ENCODE results near the gene NAIF1. TPM values are rescaled to one million over a fixed set of nuclear protein-coding genes. Genes with fewer than 3 reads are reported as not detected.
A peak's percentile ranks its signal among the peaks of the same experiment; 100 is the strongest.

The NAIF1 gene
- total RNA-seq, 4 donors from 2014 or later: 6.3 to 8.8 (median 7.8) TPM

GRCh38 chr9:128107468-128108268, 40.5 kb upstream of the NAIF1 start:
- Histone ChIP-seq H3K4me3 (no peak overlapping the region), H3K27me3 (no peaks in the 10 kb centered on the region), H3K4me1 (peaks cover 0 to 25% (median 0%) of the 10 kb centered on the region in 3 donors), H3K36me3 (peaks cover 27 to 76% (median 54%) of the 10 kb centered on the region in 3 donors), H3K9me3 (no peaks in the 10 kb centered on the region), H3K27ac (peak overlapping the region in 1 of 4 donors; percentile 38)
- intact Hi-C loops (cut with DNase I): loop anchor here (10.0 kb wide), 1 partner anchor 163 kb away; no protein-coding TSS in a partner anchor
- 79 to 93% methylated on average over 2 to 9 of the region's 18 CpGs for WGBS, 2 donors
- no peak for DNase-seq
- TF ChIP-seq POLR2A (IDR thresholded peaks at IDR 0.05): no peak
- TF ChIP-seq CTCF (IDR thresholded peaks at IDR 0.05): no peak

GRCh38 chr9:128106940-128107467, 39.9 kb upstream of the NAIF1 start:
- no peak for DNase-seq
- WGBS, 2 donors: no CpG with 5 or more reads among the region's 23 CpGs
- intact Hi-C loops (cut with DNase I): loop anchor here (10.0 kb wide), 1 partner anchor 162 kb away; no protein-coding TSS in a partner anchor

GRCh38 chr9:128106181-128106939, 39.2 kb upstream of the NAIF1 start:
- Histone ChIP-seq H3K9me3 (no peaks in the 10 kb centered on the region), H3K36me3 (peaks cover 32 to 85% (median 67%) of the 10 kb centered on the region in 3 donors), H3K27ac (no peak overlapping the region), H3K27me3 (no peaks in the 10 kb centered on the region), H3K4me1 (peaks cover 0 to 37% (median 0%) of the 10 kb centered on the region in 3 donors), H3K4me3 (no peak overlapping the region)
- intact Hi-C loops (cut with DNase I): loop anchor here (10.0 kb wide), 1 partner anchor 162 kb away; no protein-coding TSS in a partner anchor
- no peak for DNase-seq
- WGBS, 2 donors: 91 to 95% methylated on average over 8 to 15 of the region's 23 CpGs
- TF ChIP-seq CTCF (IDR thresholded peaks at IDR 0.05) (no peak), POLR2A (IDR thresholded peaks at IDR 0.05) (no peak)

More at GRCh38 chr9:128106940-128107467, 39.9 kb upstream of the NAIF1 start:
- H3K4me1 ChIP-seq: peaks cover 0 to 30% (median 0%) of the 10 kb centered on the region in 3 donors
- no peak overlapping the region for H3K4me3 ChIP-seq
- H3K9me3 ChIP-seq: no peaks in the 10 kb centered on the region
- no peaks in the 10 kb centered on the region for H3K27me3 ChIP-seq
- no peak overlapping the region for H3K27ac ChIP-seq
- peaks cover 32 to 78% (median 60%) of the 10 kb centered on the region in 3 donors for H3K36me3 ChIP-seq
- TF ChIP-seq CTCF (IDR thresholded peaks at IDR 0.05) (no peak), POLR2A (IDR thresholded peaks at IDR 0.05) (no peak)

GRCh38 chr9:128105538-128106175, 38.5 kb upstream of the NAIF1 start:
- 94 to 100% methylated on average over 4 to 8 of the region's 21 CpGs for WGBS, 2 donors
- intact Hi-C loops (cut with DNase I): loop anchor here (10.0 kb wide), 1 partner anchor 161 kb away; no protein-coding TSS in a partner anchor
- Histone ChIP-seq H3K27me3 (no peaks in the 10 kb centered on the region), H3K36me3 (peaks cover 32 to 92% (median 74%) of the 10 kb centered on the region in 3 donors), H3K4me1 (peaks cover 3 to 44% (median 5%) of the 10 kb centered on the region in 3 donors), H3K4me3 (no peak overlapping the region), H3K27ac (no peak overlapping the region), H3K9me3 (no peaks in the 10 kb centered on the region)
- DNase-seq: no peak
- no peak for TF ChIP-seq POLR2A (IDR thresholded peaks at IDR 0.05)
- TF ChIP-seq CTCF (IDR thresholded peaks at IDR 0.05): no peak
